ENCODE measurements around the gene USP36. TPM values are rescaled to one million over a fixed set of nuclear protein-coding genes. Genes with fewer than 3 reads are reported as not detected.
A peak's percentile ranks its signal among the peaks of the same experiment; 100 is the strongest.
"Not testable (repeated sequence)": the region's sequence is repeated elsewhere in the genome, so short reads cannot be mapped to it uniquely, and the experiment has no call there.

Gene USP36
- total RNA-seq, 1 donor, result 67.3 TPM

- peak in 1 of 3 donors; percentile 47 for DNase-seq (ENCODE audit: low read depth in 2 of 3, low spot score in 2 of 3)
Observed at GRCh38 chr17:78774956-78775571, 65.5 kb downstream of the USP36 start.

- DNase-seq (ENCODE audit: low read depth in 2 of 3, low spot score in 2 of 3), result no peak
Observed at GRCh38 chr17:78774453-78774852, 66.2 kb downstream of the USP36 start.

GRCh38 chr17:78771758-78772382 lies 68.7 kb downstream of the USP36 start:
- DNase-seq (ENCODE audit: low read depth in 2 of 3, low spot score in 2 of 3), result no peak

- peak in 1 of 3 donors; percentile 41 for DNase-seq (ENCODE audit: low read depth in 2 of 3, low spot score in 2 of 3)
Observed at GRCh38 chr17:78769196-78769773, 71.3 kb downstream of the USP36 start.

- no peak for DNase-seq (ENCODE audit: low read depth in 2 of 3, low spot score in 2 of 3)
Observed at GRCh38 chr17:78767806-78768205, 72.8 kb downstream of the USP36 start.

GRCh38 chr17:78766743-78767294 lies 73.8 kb downstream of the USP36 start:
- no peak for DNase-seq (ENCODE audit: low read depth in 2 of 3, low spot score in 2 of 3)

GRCh38 chr17:78766225-78766624 lies 74.4 kb downstream of the USP36 start:
- DNase-seq (ENCODE audit: low read depth in 2 of 3, low spot score in 2 of 3), result no peak

DNA sequence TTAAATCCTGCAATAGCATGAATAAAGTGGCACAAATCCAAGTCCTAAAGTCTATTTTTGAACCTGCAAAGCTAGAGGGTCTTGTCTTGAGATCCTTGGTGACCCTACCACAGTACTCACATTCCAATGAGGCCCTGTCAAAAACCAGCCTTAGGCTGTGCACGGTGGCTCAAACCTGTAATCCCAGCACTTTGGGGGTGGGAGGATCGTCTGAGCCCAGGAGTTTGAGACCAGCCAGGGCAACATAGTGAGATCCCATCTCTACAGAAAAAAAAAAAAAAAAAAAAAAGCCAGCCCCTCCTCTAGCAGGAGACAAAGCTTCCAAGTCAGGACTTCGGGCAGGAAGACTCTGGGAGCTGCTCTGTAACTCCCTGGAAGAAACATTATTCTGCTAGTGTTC lies 74.8 kb downstream of the USP36 start:
- no peak for DNase-seq (ENCODE audit: low read depth in 2 of 3, low spot score in 2 of 3)

- DNase-seq (ENCODE audit: low read depth in 2 of 3, low spot score in 2 of 3), result no peak
Observed at GRCh38 chr17:78764871-78765270, 75.7 kb downstream of the USP36 start.

DNA sequence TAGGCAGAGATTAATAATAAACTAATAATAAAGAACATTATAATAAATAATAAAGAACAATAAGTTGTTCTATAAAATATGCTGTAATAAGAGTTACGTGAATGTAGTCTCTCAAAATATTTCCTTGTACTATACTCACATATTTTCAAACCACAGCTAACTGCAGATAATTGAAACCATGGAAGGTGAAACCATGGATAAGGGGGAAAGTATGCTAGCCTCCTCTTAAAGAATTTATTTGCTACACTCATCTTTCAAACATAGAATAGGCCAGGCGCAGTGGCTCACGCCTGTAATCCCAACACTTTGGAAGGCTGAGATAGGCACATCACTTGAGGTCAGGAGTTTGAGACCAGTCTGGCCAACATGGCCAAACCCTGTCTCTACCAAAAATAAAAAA lies 77.1 kb downstream of the USP36 start:
- no peak for DNase-seq (ENCODE audit: low read depth in 2 of 3, low spot score in 2 of 3)

DNA sequence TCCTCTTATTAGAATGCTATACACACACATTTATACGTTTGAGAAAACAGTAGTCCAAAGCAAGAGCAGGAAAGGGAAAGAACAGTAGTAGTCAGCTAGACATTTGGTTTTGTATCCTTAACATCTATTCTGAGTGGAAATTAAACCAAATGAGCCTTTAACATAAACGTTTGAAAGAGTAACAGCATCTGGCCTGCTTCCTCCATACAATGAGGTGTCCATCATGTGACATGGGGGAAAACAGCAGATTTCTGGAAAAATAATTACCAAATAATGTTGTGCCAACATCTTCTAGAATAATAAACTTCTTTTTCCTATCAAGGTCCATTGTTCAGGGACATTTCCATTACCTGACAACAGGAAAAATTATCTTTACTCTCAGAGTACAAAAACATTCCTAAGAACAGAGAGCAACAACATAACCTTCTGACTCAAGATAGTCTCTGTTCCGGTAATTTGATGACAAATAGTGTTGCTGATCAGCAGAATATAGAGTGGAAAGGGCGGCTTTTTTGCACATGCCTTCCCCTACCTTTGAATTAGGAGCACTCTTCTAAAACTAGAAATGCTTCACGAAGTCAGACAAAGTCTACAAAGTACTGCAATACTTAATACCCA lies 78.7 kb downstream of the USP36 start:
- DNase-seq (ENCODE audit: low read depth in 2 of 3, low spot score in 2 of 3), result no peak

GRCh38 chr17:78759969-78760352 lies 80.7 kb downstream of the USP36 start:
- DNase-seq (ENCODE audit: low read depth in 2 of 3, low spot score in 2 of 3), result peak in 1 of 3 donors; percentile 32

GRCh38 chr17:78759203-78759968 lies 81.2 kb downstream of the USP36 start:
- peak; percentile 76 to 97 (median 92) for DNase-seq (ENCODE audit: low read depth in 2 of 3, low spot score in 2 of 3)

DNA sequence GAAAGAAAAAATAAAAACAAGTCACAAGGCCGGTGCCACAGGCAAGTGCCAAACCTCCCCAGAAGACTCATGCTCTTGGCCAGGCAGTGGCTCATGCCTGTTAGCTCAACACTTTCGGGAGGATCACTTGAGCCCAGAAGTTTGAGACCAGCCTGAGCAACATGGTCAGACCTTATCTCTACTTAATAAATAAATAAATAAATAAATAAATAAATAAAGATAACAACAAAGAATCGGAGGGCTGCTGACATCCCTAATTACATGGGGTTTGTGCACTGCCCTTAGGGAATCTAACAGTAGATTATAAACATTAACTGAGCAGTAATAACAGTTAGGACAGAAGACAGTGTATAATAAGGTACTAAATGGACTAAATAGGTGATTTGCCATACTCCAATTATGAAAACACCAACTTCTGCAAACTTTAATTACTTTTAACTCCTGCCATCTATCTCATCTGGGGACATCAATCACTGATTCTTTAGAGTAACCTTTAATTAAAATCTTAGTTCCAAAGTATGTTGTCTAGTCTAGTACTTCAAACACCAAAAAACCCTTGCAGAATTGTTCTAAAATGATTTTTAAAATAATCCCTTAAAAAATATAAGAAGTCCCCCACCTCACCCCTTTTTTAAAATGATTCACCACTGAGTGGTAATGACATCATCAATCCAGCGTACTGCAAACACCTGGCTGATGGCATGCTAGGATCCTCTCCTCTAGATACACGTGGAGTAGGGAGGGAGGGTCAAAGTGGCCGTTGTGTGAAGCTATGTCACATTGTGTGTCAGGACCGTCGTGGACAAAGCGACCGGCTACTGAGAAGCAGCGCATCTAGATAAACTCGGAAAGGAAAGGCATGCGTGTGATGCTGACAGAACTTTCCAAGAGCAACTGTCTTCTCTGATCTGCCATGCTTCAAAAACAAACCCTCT lies 87.0 kb downstream of the USP36 start:
- no peak for DNase-seq (ENCODE audit: low read depth in 2 of 3, low spot score in 2 of 3)

DNA sequence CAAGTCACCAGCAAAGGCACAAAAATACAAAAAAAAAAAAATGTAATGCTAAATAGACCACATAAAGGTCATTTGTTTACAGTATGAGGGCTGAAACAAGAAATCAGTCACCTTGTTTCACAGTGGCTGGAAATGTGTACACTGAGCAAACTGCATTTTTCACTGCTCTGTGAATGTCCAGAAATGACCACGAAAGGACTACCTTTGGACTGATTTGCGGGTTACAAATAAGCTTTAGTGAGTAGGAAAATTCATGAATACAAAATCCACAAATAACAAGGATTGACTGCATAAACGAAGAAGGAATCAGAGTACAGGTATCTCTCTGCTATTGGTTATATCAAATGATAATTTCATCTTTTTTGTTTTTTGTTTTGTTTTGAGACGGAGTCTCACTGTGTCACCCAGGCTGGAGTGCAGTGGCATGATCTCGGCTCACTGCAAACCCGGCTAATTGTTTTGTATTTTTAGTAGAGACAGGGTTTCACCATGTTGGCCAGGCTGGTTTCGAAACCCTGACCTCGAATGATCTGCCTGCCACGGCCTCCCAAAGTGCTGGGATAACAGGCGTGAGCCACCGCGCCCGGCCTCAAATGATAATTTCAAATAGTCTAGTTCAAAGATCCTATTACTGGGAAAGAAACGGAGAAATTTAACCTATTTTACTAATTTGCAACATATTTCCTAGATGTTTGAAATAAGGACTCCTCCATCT lies 89.0 kb downstream of the USP36 start:
- no peak for DNase-seq (ENCODE audit: low read depth in 2 of 3, low spot score in 2 of 3)

- not testable (repeated sequence) for DNase-seq (ENCODE audit: low read depth in 2 of 3, low spot score in 2 of 3)
Observed at GRCh38 chr17:78751000-78751399, 89.6 kb downstream of the USP36 start.

DNA sequence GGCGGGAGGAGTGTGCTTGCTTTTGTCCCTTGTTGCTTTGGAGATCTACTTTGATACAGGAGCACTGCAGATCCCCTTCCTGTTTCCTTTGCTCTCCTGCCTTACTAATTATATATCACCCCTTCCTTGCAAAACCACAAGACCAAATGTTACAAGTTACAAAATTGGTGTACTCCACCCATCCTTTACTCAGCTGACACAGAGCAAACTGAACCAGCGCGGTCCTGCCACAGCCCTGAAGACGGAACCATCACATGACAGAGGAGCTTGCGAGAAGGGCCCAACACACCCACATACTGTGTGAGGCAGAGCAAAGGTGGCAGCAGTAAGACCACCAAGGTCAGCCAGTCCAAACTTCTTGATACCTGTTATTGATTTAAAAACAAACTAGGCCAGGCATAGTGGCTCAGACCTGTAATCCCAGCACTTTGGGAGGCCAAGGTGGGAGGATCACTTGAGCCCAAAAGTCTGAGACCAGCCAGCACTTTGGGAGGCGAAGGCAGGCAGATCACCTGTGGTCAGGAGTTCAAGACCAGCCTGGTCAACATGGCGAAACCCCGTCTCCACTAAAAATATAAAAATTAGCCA lies 91.8 kb downstream of the USP36 start:
- DNase-seq (ENCODE audit: low read depth in 2 of 3, low spot score in 2 of 3), result peak in 2 of 3 donors; percentile 83 to 87

DNA sequence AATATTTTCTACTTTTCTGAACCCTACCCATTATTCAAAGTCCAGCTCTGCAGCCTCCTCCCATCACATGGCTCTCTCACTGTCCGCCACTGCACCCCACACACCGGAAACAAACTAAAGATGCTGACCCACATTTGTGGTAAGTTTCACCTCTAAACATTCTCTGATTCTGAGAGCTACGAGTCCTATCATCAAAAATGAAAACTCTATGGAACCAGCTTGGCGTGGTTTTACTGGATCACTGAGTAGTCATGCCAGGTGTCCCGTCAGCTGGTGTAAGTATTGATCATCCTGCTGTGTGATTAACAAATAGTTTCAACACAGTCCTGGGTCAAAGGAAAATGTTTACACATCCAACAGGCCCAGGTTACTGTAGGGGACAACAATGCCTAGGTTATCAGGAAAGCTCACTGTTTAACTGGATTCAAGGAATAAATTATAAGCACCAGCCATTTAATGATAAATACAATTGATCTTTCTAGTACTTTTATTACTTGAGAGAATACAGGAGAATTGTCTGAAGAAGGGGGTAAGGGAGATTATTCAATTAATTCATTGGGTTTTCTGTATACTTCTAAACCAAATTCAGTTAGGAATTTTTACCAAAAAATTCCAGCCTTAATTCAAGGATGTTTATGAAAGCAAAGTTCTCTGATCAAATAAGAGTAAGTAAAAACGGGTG lies 92.4 kb downstream of the USP36 start:
- no peak for DNase-seq (ENCODE audit: low read depth in 2 of 3, low spot score in 2 of 3)
